ENCODE results near the gene RASAL2.
A peak's percentile ranks its signal among the peaks of the same experiment; 100 is the strongest.

RASAL2 gene

DNA sequence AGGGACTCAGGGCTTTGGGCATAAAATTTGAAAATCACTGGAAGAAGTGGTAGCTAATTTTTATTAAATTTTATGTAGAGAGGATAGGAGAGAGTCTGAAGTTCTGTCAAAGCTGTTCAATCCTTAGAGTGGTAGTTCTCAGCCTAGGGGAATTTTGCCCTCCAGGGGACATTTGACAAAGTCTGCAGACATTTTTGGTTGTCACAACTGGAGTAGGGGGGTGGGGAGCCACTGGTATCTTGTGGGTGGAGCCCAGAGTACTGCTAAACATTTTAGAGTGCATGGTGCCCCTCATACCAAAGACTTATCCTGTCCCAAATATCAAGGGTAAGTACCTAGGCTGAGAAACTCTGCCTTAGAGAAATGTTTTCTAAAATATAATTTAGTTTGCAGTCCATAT is 30.2 kb downstream of the RASAL2 start:
- H3K4me3 ChIP-seq (ENCODE audit: low read depth, low read length) = no peak overlapping the region
- ChIA-PET CTCF (interaction anchor here (0.9 to 1.0 kb wide), 3 partner anchors 11 to 92 kb away, joined by 3 to 4 read pairs (median 3); no protein-coding TSS in a partner anchor), POLR2A (no interaction called here)
- TF ChIP-seq, protein P1, sequence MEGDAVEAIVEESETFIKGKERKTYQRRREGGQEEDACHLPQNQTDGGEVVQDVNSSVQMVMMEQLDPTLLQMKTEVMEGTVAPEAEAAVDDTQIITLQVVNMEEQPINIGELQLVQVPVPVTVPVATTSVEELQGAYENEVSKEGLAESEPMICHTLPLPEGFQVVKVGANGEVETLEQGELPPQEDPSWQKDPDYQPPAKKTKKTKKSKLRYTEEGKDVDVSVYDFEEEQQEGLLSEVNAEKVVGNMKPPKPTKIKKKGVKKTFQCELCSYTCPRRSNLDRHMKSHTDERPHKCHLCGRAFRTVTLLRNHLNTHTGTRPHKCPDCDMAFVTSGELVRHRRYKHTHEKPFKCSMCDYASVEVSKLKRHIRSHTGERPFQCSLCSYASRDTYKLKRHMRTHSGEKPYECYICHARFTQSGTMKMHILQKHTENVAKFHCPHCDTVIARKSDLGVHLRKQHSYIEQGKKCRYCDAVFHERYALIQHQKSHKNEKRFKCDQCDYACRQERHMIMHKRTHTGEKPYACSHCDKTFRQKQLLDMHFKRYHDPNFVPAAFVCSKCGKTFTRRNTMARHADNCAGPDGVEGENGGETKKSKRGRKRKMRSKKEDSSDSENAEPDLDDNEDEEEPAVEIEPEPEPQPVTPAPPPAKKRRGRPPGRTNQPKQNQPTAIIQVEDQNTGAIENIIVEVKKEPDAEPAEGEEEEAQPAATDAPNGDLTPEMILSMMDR (IDR thresholded peaks at IDR 0.05; ENCODE audit: insufficient read depth, low read length, missing control alignments) = no peak
- no peak for DNase-seq (ENCODE audit: low read depth, low spot score)

DNA sequence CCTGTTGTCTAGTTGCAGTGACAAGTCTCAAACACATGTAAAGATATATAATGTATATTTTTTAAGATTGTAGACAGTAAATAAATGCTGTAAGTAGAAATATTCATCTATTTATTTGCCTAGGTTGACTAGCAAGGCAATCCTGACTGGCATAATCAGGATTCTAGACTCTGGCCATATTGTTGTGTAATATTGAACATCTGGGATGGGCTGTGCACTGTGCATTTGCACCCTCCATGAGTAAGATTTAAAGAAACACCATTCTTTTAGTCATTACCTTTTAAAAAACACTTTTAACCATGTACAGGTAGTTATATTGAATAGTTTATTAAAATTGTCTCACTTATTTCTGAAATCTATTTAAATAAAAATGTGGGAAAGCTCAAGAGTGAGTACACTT is 32.4 kb downstream of the RASAL2 start:
- CTCF ChIA-PET = no interaction called here
- TF ChIP-seq, protein P1 (IDR thresholded peaks at IDR 0.05; ENCODE audit: insufficient read depth, low read length, missing control alignments) = no peak
- DNase-seq (ENCODE audit: low read depth, low spot score) = no peak
- H3K4me3 ChIP-seq (ENCODE audit: low read depth, low read length) = no peak overlapping the region
- POLR2A ChIA-PET = interaction anchor here (0.9 kb wide), 1 partner anchor 33 kb away, joined by 3 read pairs; no protein-coding TSS in a partner anchor

DNA sequence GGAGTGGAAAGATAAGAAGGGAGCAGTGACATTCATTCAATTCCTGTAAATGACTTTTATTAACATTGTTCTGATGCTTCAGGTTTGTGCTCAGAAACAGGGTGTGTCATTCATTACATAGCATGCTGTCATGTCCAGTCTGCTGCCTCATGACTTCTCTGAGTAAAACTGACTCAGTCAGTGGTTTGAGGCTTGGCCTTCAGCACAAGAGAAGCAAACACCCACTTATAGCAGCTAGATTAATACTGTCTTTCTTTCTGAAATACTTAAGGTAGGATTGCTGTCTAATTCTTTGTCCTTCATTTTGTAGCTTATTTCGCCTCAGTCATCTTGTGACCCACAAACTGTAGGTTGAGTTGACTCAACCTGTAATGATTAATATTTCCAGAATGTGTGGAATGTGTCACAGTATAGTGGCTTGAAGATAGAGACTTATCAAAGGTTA is 32.9 kb downstream of the RASAL2 start:
- TF ChIP-seq, protein P1 (IDR thresholded peaks at IDR 0.05; ENCODE audit: insufficient read depth, low read length, missing control alignments) = no peak
- ChIA-PET CTCF (no interaction called here), POLR2A (interaction anchor here (0.9 kb wide), 1 partner anchor 34 kb away, joined by 3 read pairs; no protein-coding TSS in a partner anchor)
- DNase-seq (ENCODE audit: low read depth, low spot score) = peak; percentile 53
- H3K4me3 ChIP-seq (ENCODE audit: low read depth, low read length) = no peak overlapping the region

DNA sequence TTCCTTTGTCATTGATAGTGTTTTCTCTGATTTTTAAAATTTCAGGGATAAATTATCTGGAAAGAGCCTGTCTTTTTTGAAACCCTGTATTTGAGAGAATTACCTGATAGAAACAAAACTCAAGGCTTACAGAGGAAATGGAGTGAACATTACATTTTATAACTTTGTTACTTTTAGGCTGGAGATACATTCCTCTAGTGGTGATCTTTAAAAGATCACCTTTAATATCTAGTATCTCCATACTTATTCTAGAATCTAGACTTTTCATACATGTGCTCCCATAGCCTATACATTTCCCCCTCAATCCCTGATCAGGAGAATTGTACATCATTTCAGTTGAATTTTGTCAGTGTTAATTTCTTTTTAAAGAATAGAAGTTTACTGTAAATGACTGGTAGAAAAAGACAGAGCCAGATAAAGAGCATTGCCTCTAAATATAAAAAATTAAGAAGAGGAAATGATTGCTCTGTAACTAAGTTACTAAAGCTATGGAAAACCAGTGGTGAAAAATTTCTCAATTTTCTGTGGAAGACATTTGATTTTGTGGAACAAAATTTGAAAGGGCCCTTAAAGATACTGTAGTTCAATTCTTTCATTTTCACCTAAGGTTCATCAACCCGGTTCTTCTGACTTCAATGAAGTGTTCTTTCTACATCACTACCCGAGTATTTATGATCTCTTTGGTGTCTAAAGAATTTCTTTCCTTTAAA is 33.7 kb downstream of the RASAL2 start:
- no peak overlapping the region for H3K4me3 ChIP-seq (ENCODE audit: low read depth, low read length)
- CTCF ChIA-PET = no interaction called here
- DNase-seq (ENCODE audit: low read depth, low spot score) = no peak
- TF ChIP-seq, protein P1 (IDR thresholded peaks at IDR 0.05; ENCODE audit: insufficient read depth, low read length, missing control alignments) = no peak
- POLR2A ChIA-PET = no interaction called here

DNA sequence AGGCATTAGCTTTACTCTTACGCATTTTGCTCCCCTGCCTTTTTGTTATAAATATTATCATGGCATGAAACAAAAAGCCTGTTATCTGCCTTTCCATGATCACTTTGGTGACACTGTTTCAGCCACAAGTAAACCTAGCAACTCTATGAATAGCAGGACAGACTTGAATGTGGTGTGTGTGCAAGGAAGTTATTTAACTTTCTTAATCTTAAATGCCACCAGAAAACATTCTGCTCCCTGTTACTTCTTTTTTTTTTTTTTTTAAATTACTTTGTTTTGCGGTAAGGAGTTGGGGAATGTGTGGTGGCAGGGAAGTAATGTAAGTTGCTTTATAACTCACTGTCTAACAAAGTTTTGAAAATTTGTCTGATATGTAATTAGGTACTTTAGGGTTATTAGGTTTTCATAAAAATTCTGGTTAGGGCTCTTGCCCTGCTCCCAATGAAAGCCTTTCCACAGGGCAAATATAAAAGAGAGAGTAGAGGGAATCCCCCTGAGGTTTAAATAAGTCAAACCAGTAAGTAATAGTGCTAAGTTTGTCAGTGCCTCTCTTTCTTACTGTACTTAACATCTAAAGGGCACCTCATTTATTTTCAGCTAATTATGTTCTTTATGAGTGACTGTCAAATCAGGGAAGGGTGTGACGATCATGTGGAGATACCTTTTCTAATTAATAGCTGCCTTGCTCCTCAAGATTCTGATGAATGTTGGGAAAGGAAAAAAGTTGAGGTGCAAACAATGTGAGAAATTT is 39.5 kb downstream of the RASAL2 start:
- CTCF ChIA-PET = interaction anchor here (1.8 kb wide), 1 partner anchor 102 kb away, joined by 5 read pairs; no protein-coding TSS in a partner anchor
- TF ChIP-seq, protein P1 (IDR thresholded peaks at IDR 0.05; ENCODE audit: insufficient read depth, low read length, missing control alignments) = no peak
- POLR2A ChIA-PET = interaction anchor here (0.6 kb wide), 1 partner anchor 97 kb away, joined by 3 read pairs; no protein-coding TSS in a partner anchor
- no peak for DNase-seq (ENCODE audit: low read depth, low spot score)
- H3K4me3 ChIP-seq (ENCODE audit: low read depth, low read length) = no peak overlapping the region

DNA sequence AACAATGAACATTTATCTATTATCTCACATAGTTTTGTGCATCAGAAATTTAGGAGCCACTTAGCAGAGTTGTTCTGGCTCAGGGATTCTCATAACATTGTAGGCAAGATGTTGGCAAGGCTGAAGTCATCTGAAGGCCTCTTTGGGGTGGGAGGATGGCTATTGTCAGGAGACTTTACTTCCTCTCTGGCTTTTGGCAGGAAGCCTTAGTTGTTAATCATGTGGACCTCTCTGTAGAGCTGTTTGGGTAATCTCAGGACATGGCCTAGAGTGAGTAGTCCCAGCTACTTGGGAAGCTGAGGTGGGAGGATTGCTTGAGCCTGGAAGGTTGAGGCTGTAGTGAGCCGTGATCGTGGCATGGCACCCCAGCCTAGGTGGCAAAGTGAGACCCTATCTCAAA is 40.2 kb downstream of the RASAL2 start:
- DNase-seq (ENCODE audit: low read depth, low spot score) = peak; percentile 31
- ChIA-PET POLR2A (interaction anchor here (0.6 kb wide), 1 partner anchor 98 kb away, joined by 3 read pairs; no protein-coding TSS in a partner anchor), CTCF (no interaction called here)
- H3K4me3 ChIP-seq (ENCODE audit: low read depth, low read length) = no peak overlapping the region
- TF ChIP-seq, protein P1 (IDR thresholded peaks at IDR 0.05; ENCODE audit: insufficient read depth, low read length, missing control alignments) = no peak
